HepG2 (cell line): Measurements from ENCODE around the gene ICAM3. TPM values are rescaled to one million over a fixed set of nuclear protein-coding genes. Genes with fewer than 3 reads are reported as not detected.

Experiments used
- ATAC-seq: fragments of 200-7000 bp; cut with Tn5 transposase; 3 replicates; pipeline ENCODE4 v1.9.1; 2020; ENCODE audit warnings: mild to moderate bottlenecking, moderate library complexity
- BruUV-seq: library from RNA; stranded (reverse); fragments of 400-500 nt; replicated peaks from 2 replicates; lab custom pipeline; 2021; lab: Mats Ljungman, UMichigan
- CTCF ChIA-PET: fragments of 300-600 bp; formaldehyde crosslinking; extraction: SDS; loops from one replicate; lab custom pipeline; 2021; ENCODE audit warnings: low total read pairs, inconsistent platforms, low intra/inter-chr PET ratio; lab: Yijun Ruan, JAX
- POLR2A ChIA-PET: fragments of 350-600 bp; sonication (Branson Sonifier 250); formaldehyde crosslinking; loops from one replicate; lab custom pipeline; 2020; ENCODE audit warnings: antibody characterized with exemption, inconsistent platforms; lab: Yijun Ruan, JAX
- DNase-seq: peaks from one replicate; pipeline ENCODE4 v3.0.0-alpha.2; 2015; ENCODE audit warnings: low spot score
- FAIRE-seq: peaks from 3 replicates; lab custom pipeline; 2011; peaks lifted over from hg19 to GRCh38; lab: Jason Lieb, UNC
- H2AFZ ChIP-seq: one replicate; pipeline ENCODE4 v1.6.1; 2011; ENCODE audit warnings: low read length, inconsistent platforms
- H3K27ac ChIP-seq: fragments of 300-600 bp; 3 replicates; pipeline ENCODE4 v1.8.0; 2011; ENCODE audit warnings: mixed run types, mild to moderate bottlenecking, mixed read lengths, low read length, inconsistent platforms; ENCODE audit not compliant: insufficient read depth; ENCODE audit errors: extremely low read length
- H3K27me3 ChIP-seq, 2 experiments: fragments of 200-600 bp in 1 of 2; 2 replicates in 1 of 2; 3 replicates in 1 of 2; pipeline versions ENCODE4 v1.6.0 to v1.8.0; 2011; ENCODE audit warnings: low read length in 2 of 2, mild to moderate bottlenecking in 2 of 2, moderate library complexity in 2 of 2, inconsistent platforms in 1 of 2; ENCODE audit not compliant: insufficient read depth in 2 of 2, control insufficient read depth in 1 of 2
- H3K36me3 ChIP-seq, 2 experiments: fragments of 200-600 bp in 1 of 2; replicated peaks in 1 of 2; 2 replicates in 1 of 2; 3 replicates in 1 of 2; pipeline versions ENCODE4 v1.5.1 to v1.8.0; 2011; ENCODE audit warnings: low read length in 2 of 2, inconsistent platforms in 1 of 2; ENCODE audit not compliant: insufficient read depth in 2 of 2, control insufficient read depth in 1 of 2
- H3K4me1 ChIP-seq: 2 replicates; pipeline ENCODE4 v1.5.1; 2012; ENCODE audit warnings: low read length, inconsistent platforms; ENCODE audit not compliant: insufficient read depth
- H3K4me2 ChIP-seq: 2 replicates; pipeline ENCODE4 v1.6.0; 2011; ENCODE audit warnings: low read depth, low read length, inconsistent platforms
- H3K4me3 ChIP-seq, 3 experiments: fragments of 200-600 bp in 1 of 3; sonication (generic), shearing (Covaris generic) in 1 of 3; replicated peaks in 1 of 3; 2 replicates each; pipeline ENCODE4 v1.5.1; 2011 to 2016; ENCODE audit warnings: low read length in 3 of 3, inconsistent platforms in 2 of 3, low read depth in 2 of 3, mild to moderate bottlenecking in 2 of 3, control low read depth in 1 of 3, mixed read lengths in 1 of 3; ENCODE audit not compliant: insufficient read depth in 1 of 3
- H3K79me2 ChIP-seq: one replicate; pipeline ENCODE4 v1.6.1; 2011; ENCODE audit warnings: low read length, inconsistent platforms; ENCODE audit not compliant: insufficient read depth
- H3K9ac ChIP-seq: 2 replicates; pipeline ENCODE4 v1.6.0; 2011; ENCODE audit warnings: mild to moderate bottlenecking, low read depth, low read length, inconsistent platforms; ENCODE audit not compliant: insufficient read depth
- H3K9me3 ChIP-seq: 2 replicates; pipeline ENCODE4 v1.5.1; 2012; ENCODE audit warnings: mild to moderate bottlenecking, low read length
- H4K20me1 ChIP-seq: 2 replicates; pipeline ENCODE4 v1.6.0; 2011; ENCODE audit warnings: inconsistent platforms, mild to moderate bottlenecking, low read length, moderate library complexity; ENCODE audit not compliant: insufficient read depth
- GABPB1 ChIP-seq: IDR thresholded peaks from 2 replicates; pipeline ENCODE4 v1.6.1; 2016; ENCODE audit warnings: mild to moderate bottlenecking, missing genetic modification reagents, moderate library complexity, missing compliant biosample characterization
- GATAD2A ChIP-seq: IDR thresholded peaks from 2 replicates; pipeline ENCODE4 v1.6.1; 2016
- HDAC1 ChIP-seq: sonication (generic); formaldehyde crosslinking; IDR thresholded peaks from 2 replicates; pipeline ENCODE4 v1.5.1; 2020; ENCODE audit warnings: mild to moderate bottlenecking, missing genetic modification reagents
- JUNB ChIP-seq: sonication (generic); formaldehyde crosslinking; IDR thresholded peaks from 2 replicates; pipeline ENCODE4 v1.8.0; 2022; ENCODE audit warnings: missing genetic modification reagents, mild to moderate bottlenecking, borderline replicate concordance
- MYC ChIP-seq: sonication (generic); formaldehyde crosslinking; IDR thresholded peaks from 2 replicates; pipeline ENCODE4 v1.9.0; 2021; ENCODE audit warnings: missing genetic modification reagents, borderline replicate concordance
- RBFOX2 ChIP-seq: fragments of 200-400 bp; formaldehyde crosslinking; IDR thresholded peaks from 2 replicates; pipeline ENCODE4 v1.6.1; 2017; ENCODE audit warnings: low read depth, mild to moderate bottlenecking, low read length
- SMARCE1 ChIP-seq: fragments of 450-650 bp; IDR thresholded peaks from 2 replicates; pipeline ENCODE4 v1.6.1; 2017; ENCODE audit warnings: borderline replicate concordance
- ZNF232 ChIP-seq: sonication (generic); formaldehyde crosslinking; IDR thresholded peaks from 2 replicates; pipeline ENCODE4 v1.4.0; 2020; ENCODE audit warnings: missing genetic modification reagents, borderline replicate concordance
- ZNF274 ChIP-seq: sonication (generic); formaldehyde crosslinking; IDR thresholded peaks from 2 replicates; pipeline ENCODE4 v1.5.1; 2020; ENCODE audit warnings: mild to moderate bottlenecking, missing genetic modification reagents
- ZNF687 ChIP-seq: sonication (generic); formaldehyde crosslinking; IDR thresholded peaks from 2 replicates; pipeline ENCODE4 v1.5.1; 2020; ENCODE audit warnings: mild to moderate bottlenecking, missing genetic modification reagents, moderate library complexity
- ZNF800 ChIP-seq: sonication (generic); formaldehyde crosslinking; IDR thresholded peaks from 2 replicates; pipeline ENCODE4 v1.4.0; 2020; ENCODE audit warnings: missing genetic modification reagents
- WGBS: methylation state at CpG from one replicate; pipeline ENCODE4 v1.1.6; 2017; ENCODE audit warnings: low lambda C conversion rate; 5-methylcytosine and 5-hydroxymethylcytosine counted together
- in situ Hi-C: cut with HindIII; loops from 2 replicates; pipeline ENCODE4 v1.10.0; 2017; ENCODE audit warnings: low pct_unique_long_range_greater_than_20kb; ENCODE audit not compliant: extremely low pct_ligation_motif_present
- intact Hi-C: fragments of 100-400 bp; cut with micrococcal nuclease; formaldehyde crosslinking; loops from one replicate; pipeline ENCODE4 v1.10.0; 2022; ENCODE audit not compliant: unreplicated experiment
- polyA plus RNA-seq, 8 experiments: library from polyadenylated mRNA; depleted of rRNA in 3 of 8; stranded (reverse) in 7 of 8; unstranded in 1 of 8; fragments of >200 nt; fragmentation: Illumina TruSeq in 4 of 8; extraction: Trizol in 4 of 8; gene quantifications; 2 replicates each; pipeline versions ENCODE4 v1.2.1 to v1.2.3, GENCODE V29; 2011 to 2016; ENCODE audit warnings: low read depth in 4 of 8, missing spikeins in 1 of 8, mixed read lengths in 1 of 8; ENCODE audit not compliant: insufficient read depth in 1 of 8
- total RNA-seq, 5 experiments: library from RNA; depleted of rRNA; stranded (reverse); fragments of >200 nt; fragmentation: Illumina TruSeq; extraction: Trizol; gene quantifications; 2 replicates each; pipeline ENCODE4 v1.2.3, GENCODE V29; 2016; ENCODE audit warnings: low read depth in 1 of 5
- TF ChIP-seq, protein P1 (sequence below): IDR thresholded peaks from 2 replicates; pipeline ENCODE4 v1.6.1; 2016; ENCODE audit warnings: missing compliant biosample characterization, missing genetic modification reagents, borderline replicate concordance
- TF ChIP-seq, protein P2 (sequence below): IDR thresholded peaks from 2 replicates; pipeline ENCODE4 v1.6.1; 2012; ENCODE audit warnings: inconsistent platforms
- TF ChIP-seq, protein P3 (sequence below): sonication (generic); formaldehyde crosslinking; IDR thresholded peaks from 2 replicates; pipeline ENCODE4 v1.4.0; 2020; ENCODE audit warnings: missing genetic modification reagents

ICAM3 gene
- total and polyA plus RNA-seq, 2 of the 13 experiments (the other 11 are each of a cell fraction or from before 2014, with no cell fraction given) = 14.1 to 21.0 TPM

GRCh38 chr19:10295305-10295846, 44.0 kb downstream of the ICAM3 start:
- Histone ChIP-seq H3K9me3 (no peaks in the 10 kb centered on the region), H3K4me3 (peak overlapping the region in 2 of 3 experiments; percentile 49 to 61; a peak in 5 of 6 replicates), H3K36me3 (no peaks in the 10 kb centered on the region), H3K9ac (no peak overlapping the region), H3K79me2 (no peaks in the 10 kb centered on the region), H3K4me1 (peaks cover 49% of the 10 kb centered on the region), H3K27ac (no peak overlapping the region), H3K27me3 (peaks cover 0 to 18% of the 10 kb centered on the region in 2 experiments; a peak in 3 of 5 replicates), H4K20me1 (no peaks in the 10 kb centered on the region), H2AFZ (no peak overlapping the region), H3K4me2 (peak overlapping the region; percentile 74)
- POLR2A ChIA-PET = no interaction called here
- in situ Hi-C loops = no loop called here
- WGBS = 55% methylated on average over 28 of the region's 48 CpGs
- FAIRE-seq (no peak), DNase-seq (no peak), ATAC-seq (peak; percentile 7; the same call in 2 of the 3 replicates)
- intact Hi-C loops = no loop called here
- BruUV-seq = no TSS peak
- CTCF ChIA-PET = no interaction called here
- TF ChIP-seq HDAC1 (CRISPR knock-in tag) (peak; percentile 83), ZNF800 (CRISPR knock-in tag) (peak; percentile 74; the same call in 1 of the 2 replicates), GABPB1 (CRISPR knock-in tag) (peak; percentile 61; the same call in 1 of the 2 replicates), RBFOX2 (0 out of 2 replicates have a peak, but pooled peaks have one; percentile 28), ZNF232 (CRISPR knock-in tag) (no peak), ZNF687 (CRISPR knock-in tag) (peak; percentile 60; the same call in 1 of the 2 replicates), ZNF274 (no peak), JUNB (CRISPR knock-in tag) (no peak), SMARCE1 (no peak), MYC (CRISPR knock-in tag) (peak; percentile 53; the same call in 1 of the 2 replicates), GATAD2A (CRISPR knock-in tag) (0 out of 2 replicates have a peak, but pooled peaks have one; percentile 12)
- TF ChIP-seq, protein P1, sequence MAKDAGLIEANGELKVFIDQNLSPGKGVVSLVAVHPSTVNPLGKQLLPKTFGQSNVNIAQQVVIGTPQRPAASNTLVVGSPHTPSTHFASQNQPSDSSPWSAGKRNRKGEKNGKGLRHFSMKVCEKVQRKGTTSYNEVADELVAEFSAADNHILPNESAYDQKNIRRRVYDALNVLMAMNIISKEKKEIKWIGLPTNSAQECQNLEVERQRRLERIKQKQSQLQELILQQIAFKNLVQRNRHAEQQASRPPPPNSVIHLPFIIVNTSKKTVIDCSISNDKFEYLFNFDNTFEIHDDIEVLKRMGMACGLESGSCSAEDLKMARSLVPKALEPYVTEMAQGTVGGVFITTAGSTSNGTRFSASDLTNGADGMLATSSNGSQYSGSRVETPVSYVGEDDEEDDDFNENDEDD = peak; percentile 43; the same call in 1 of the 2 replicates
- TF ChIP-seq, protein P2, sequence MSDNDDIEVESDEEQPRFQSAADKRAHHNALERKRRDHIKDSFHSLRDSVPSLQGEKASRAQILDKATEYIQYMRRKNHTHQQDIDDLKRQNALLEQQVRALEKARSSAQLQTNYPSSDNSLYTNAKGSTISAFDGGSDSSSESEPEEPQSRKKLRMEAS = peak; percentile 51; the same call in 1 of the 2 replicates
- TF ChIP-seq, protein P3, sequence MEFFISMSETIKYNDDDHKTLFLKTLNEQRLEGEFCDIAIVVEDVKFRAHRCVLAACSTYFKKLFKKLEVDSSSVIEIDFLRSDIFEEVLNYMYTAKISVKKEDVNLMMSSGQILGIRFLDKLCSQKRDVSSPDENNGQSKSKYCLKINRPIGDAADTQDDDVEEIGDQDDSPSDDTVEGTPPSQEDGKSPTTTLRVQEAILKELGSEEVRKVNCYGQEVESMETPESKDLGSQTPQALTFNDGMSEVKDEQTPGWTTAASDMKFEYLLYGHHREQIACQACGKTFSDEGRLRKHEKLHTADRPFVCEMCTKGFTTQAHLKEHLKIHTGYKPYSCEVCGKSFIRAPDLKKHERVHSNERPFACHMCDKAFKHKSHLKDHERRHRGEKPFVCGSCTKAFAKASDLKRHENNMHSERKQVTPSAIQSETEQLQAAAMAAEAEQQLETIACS (CRISPR knock-in tag) = peak; percentile 65; the same call in 1 of the 2 replicates
